Stimulated activated CD4-positive, alpha-beta T cell treated with anti-CD3 and anti-CD28 coated beads, Interleukin-1b, Interleukin-23, amount 100 ng/mL, for 48 hours (primary cell): Measurements from ENCODE around the gene MYOCD.

ENCODE experiments used
- DNase-seq: peaks from one replicate; pipeline ENCODE4 v3.0.0-alpha.2; 2020

Gene MYOCD

GRCh38 chr17:12712941-12713340, 47.3 kb downstream of the MYOCD start:
- DNase-seq: no peak

- DNase-seq: no peak
These were observed 54.3 kb downstream of the MYOCD start for GRCh38 chr17:12719948-12720347.

GRCh38 chr17:12721581-12721980, 55.9 kb downstream of the MYOCD start:
- DNase-seq: no peak

- DNase-seq: no peak
These were observed 56.6 kb downstream of the MYOCD start for GRCh38 chr17:12722282-12722681.

- DNase-seq: no peak
These were observed 60.4 kb downstream of the MYOCD start for GRCh38 chr17:12726131-12726530.

GRCh38 chr17:12727076-12727760, 61.5 kb downstream of the MYOCD start:
- DNase-seq: no peak

GRCh38 chr17:12727881-12728280, 62.2 kb downstream of the MYOCD start:
- DNase-seq: no peak

GRCh38 chr17:12729086-12729485, 63.4 kb downstream of the MYOCD start:
- no peak for DNase-seq

GRCh38 chr17:12730421-12730820, 64.7 kb downstream of the MYOCD start:
- DNase-seq: no peak

- no peak for DNase-seq
These were observed 65.3 kb downstream of the MYOCD start for GRCh38 chr17:12730931-12731521.

- no peak for DNase-seq
These were observed 66.1 kb downstream of the MYOCD start for GRCh38 chr17:12731839-12732238.

GRCh38 chr17:12732366-12732765, 66.7 kb downstream of the MYOCD start:
- DNase-seq: no peak

GRCh38 chr17:12734926-12735325, 69.2 kb downstream of the MYOCD start:
- no peak for DNase-seq

GRCh38 chr17:12735517-12735916, 69.8 kb downstream of the MYOCD start:
- no peak for DNase-seq

GRCh38 chr17:12736526-12736925, 70.8 kb downstream of the MYOCD start:
- DNase-seq: no peak

- no peak for DNase-seq
These were observed 72.2 kb downstream of the MYOCD start for GRCh38 chr17:12737740-12738469.

- DNase-seq: no peak
These were observed 72.9 kb downstream of the MYOCD start for GRCh38 chr17:12738624-12739023.

- DNase-seq: no peak
These were observed 73.8 kb downstream of the MYOCD start for GRCh38 chr17:12739500-12739899.

GRCh38 chr17:12743046-12743445, 77.4 kb downstream of the MYOCD start:
- no peak for DNase-seq

- DNase-seq: no peak
These were observed 78.6 kb downstream of the MYOCD start for GRCh38 chr17:12744298-12744697.

GRCh38 chr17:12744786-12745185, 79.1 kb downstream of the MYOCD start:
- DNase-seq: no peak

- DNase-seq: no peak
These were observed 79.8 kb downstream of the MYOCD start for GRCh38 chr17:12745486-12745885.

GRCh38 chr17:12756786-12757185, 91.1 kb downstream of the MYOCD start:
- no peak for DNase-seq

- DNase-seq: no peak
These were observed 93.4 kb downstream of the MYOCD start for GRCh38 chr17:12759090-12759489.
